ENCODE measurements around the gene APOL3.

- TF ChIP-seq, protein P1, sequence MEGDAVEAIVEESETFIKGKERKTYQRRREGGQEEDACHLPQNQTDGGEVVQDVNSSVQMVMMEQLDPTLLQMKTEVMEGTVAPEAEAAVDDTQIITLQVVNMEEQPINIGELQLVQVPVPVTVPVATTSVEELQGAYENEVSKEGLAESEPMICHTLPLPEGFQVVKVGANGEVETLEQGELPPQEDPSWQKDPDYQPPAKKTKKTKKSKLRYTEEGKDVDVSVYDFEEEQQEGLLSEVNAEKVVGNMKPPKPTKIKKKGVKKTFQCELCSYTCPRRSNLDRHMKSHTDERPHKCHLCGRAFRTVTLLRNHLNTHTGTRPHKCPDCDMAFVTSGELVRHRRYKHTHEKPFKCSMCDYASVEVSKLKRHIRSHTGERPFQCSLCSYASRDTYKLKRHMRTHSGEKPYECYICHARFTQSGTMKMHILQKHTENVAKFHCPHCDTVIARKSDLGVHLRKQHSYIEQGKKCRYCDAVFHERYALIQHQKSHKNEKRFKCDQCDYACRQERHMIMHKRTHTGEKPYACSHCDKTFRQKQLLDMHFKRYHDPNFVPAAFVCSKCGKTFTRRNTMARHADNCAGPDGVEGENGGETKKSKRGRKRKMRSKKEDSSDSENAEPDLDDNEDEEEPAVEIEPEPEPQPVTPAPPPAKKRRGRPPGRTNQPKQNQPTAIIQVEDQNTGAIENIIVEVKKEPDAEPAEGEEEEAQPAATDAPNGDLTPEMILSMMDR (IDR thresholded peaks at IDR 0.05; ENCODE audit: low read length), result no peak
- TF ChIP-seq EZH2 (IDR thresholded peaks at IDR 0.05; ENCODE audit: borderline replicate concordance, low read length), result no peak
Measured at GRCh38 chr22:36147196-36147791, 13.3 kb downstream of the APOL3 start.
